KMS-11 (cell line): Measurements from ENCODE around the gene DLL1.

Source experiments
- H2AFZ ChIP-seq: fragments of 200-600 bp; sonication (generic); 2 replicates; pipeline ENCODE4 v1.6.1; 2016; ENCODE audit warnings: antibody characterized with exemption, mixed run types, low read depth
- H3K27ac ChIP-seq: fragments of 200-600 bp; sonication (generic); 2 replicates; pipeline ENCODE4 v1.6.1; 2016; ENCODE audit warnings: mild to moderate bottlenecking, mixed run types
- H3K27me3 ChIP-seq: fragments of 200-600 bp; sonication (generic); 2 replicates; pipeline ENCODE4 v1.6.1; 2017; ENCODE audit warnings: mild to moderate bottlenecking, low read depth, mixed run types, moderate library complexity; ENCODE audit not compliant: insufficient read depth
- H3K36me3 ChIP-seq: fragments of 200-600 bp; sonication (generic); 2 replicates; pipeline ENCODE4 v1.6.1; 2017; ENCODE audit warnings: mild to moderate bottlenecking, mixed run types; ENCODE audit not compliant: insufficient read depth
- H3K4me1 ChIP-seq: fragments of 200-600 bp; sonication (generic); 2 replicates; pipeline ENCODE4 v1.6.1; 2016; ENCODE audit warnings: mild to moderate bottlenecking, low read depth, mixed run types; ENCODE audit not compliant: poor library complexity, severe bottlenecking
- H3K4me2 ChIP-seq: fragments of 200-600 bp; sonication (generic); 2 replicates; pipeline ENCODE4 v1.7.0; 2016; ENCODE audit warnings: mild to moderate bottlenecking, mixed run types
- H3K4me3 ChIP-seq: fragments of 200-600 bp; sonication (generic); IDR thresholded peaks from 2 replicates; pipeline ENCODE4 v1.6.1; 2017; ENCODE audit warnings: low read depth, low read length, mixed read lengths; ENCODE audit not compliant: insufficient read depth
- H3K79me2 ChIP-seq: fragments of 200-600 bp; sonication (generic); 2 replicates; pipeline ENCODE4 v1.6.1; 2016; ENCODE audit warnings: low read depth, mixed run types; ENCODE audit not compliant: insufficient read depth
- H3K9ac ChIP-seq: fragments of 200-600 bp; sonication (generic); 2 replicates; pipeline ENCODE4 v1.6.1; 2016; ENCODE audit warnings: mild to moderate bottlenecking, mixed run types
- H4K20me1 ChIP-seq: fragments of 200-600 bp; sonication (generic); 2 replicates; pipeline ENCODE4 v1.6.1; 2016; ENCODE audit warnings: mild to moderate bottlenecking, mixed run types; ENCODE audit not compliant: insufficient read depth
- TF ChIP-seq, protein P1 (sequence below): fragments of 200-600 bp; sonication (generic); conservative IDR thresholded peaks from 2 replicates; pipeline ENCODE4 v1.6.1; 2017; ENCODE audit warnings: low read depth, mild to moderate bottlenecking, antibody characterized with exemption, low read length, moderate library complexity, mixed read lengths

The DLL1 gene

DNA sequence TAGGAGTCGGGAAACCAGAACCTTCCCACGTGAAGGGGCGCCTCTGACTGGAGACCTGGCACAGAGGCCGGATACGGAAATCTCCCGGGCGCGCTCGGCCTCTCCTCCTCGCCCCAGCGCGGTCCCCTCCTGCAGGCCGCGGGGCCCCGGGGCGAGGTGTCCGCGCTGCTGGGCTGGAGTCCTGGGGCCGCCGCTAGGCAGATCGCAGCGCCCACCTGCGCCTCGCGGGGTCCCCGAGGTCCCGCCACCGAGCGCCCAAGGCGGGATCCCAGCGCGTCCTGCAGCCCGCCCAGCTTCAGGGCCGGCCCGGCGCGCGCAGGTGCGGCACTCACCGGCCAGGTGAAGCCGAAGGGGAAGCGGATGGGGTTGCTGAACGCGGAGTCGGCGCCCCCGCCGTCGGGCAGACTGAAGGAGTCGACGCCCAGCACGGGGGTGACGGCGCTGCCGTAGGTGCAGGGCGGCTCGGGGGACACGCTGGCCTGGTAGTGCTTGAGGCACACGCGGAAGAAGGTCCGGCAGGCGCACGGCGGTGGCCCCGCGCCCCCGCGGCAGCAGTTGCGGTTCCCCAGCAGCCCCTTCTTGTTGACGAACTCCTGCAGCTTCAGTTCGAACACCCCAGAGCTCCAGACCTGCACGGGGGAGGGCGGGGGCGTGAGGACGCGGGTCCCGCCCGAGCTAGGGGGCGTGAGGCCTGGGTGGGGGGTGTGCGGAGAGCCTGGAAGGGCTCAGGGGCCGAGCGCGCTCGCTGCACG, 1.5 kb downstream of the DLL1 start:
- Histone ChIP-seq H3K4me3 (no peak overlapping the region), H3K27ac (no peak overlapping the region), H4K20me1 (no peaks in the 10 kb centered on the region), H3K79me2 (no peaks in the 10 kb centered on the region), H3K36me3 (no peaks in the 10 kb centered on the region), H3K9ac (no peak overlapping the region), H3K27me3 (peaks cover 47% of the 10 kb centered on the region), H3K4me2 (no peak overlapping the region), H2AFZ (no peak overlapping the region), H3K4me1 (peaks cover 4% of the 10 kb centered on the region)
- TF ChIP-seq, protein P1, sequence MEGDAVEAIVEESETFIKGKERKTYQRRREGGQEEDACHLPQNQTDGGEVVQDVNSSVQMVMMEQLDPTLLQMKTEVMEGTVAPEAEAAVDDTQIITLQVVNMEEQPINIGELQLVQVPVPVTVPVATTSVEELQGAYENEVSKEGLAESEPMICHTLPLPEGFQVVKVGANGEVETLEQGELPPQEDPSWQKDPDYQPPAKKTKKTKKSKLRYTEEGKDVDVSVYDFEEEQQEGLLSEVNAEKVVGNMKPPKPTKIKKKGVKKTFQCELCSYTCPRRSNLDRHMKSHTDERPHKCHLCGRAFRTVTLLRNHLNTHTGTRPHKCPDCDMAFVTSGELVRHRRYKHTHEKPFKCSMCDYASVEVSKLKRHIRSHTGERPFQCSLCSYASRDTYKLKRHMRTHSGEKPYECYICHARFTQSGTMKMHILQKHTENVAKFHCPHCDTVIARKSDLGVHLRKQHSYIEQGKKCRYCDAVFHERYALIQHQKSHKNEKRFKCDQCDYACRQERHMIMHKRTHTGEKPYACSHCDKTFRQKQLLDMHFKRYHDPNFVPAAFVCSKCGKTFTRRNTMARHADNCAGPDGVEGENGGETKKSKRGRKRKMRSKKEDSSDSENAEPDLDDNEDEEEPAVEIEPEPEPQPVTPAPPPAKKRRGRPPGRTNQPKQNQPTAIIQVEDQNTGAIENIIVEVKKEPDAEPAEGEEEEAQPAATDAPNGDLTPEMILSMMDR: no peak

DNA sequence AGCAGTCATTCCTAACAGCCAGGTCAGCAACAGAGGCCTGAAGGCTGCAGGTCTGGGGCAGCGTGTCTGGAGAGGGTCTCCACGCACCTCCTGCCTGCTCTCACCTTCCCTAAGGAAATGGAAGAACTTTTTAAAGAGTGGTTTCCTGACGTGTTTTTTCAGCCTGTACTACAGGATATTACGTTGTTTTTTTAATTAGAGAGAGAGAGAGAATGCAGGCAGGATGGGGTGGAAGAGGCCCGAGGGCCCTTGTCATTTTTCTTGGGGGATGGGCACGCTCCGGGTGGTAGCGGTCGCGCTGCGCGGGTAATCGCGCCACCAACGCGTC, 2.1 kb downstream of the DLL1 start:
- H4K20me1 ChIP-seq: no peaks in the 10 kb centered on the region
- TF ChIP-seq, protein P1: no peak
- no peak overlapping the region for H3K9ac ChIP-seq
- H3K4me3 ChIP-seq: no peak overlapping the region
- H2AFZ ChIP-seq: no peak overlapping the region
- no peak overlapping the region for H3K4me2 ChIP-seq
- H3K79me2 ChIP-seq: no peaks in the 10 kb centered on the region
- H3K4me1 ChIP-seq: peaks cover 4% of the 10 kb centered on the region
- no peaks in the 10 kb centered on the region for H3K36me3 ChIP-seq
- H3K27ac ChIP-seq: no peak overlapping the region
- peaks cover 41% of the 10 kb centered on the region for H3K27me3 ChIP-seq

GRCh38 chr6:170288091-170288631, 2.7 kb downstream of the DLL1 start:
- peaks cover 35% of the 10 kb centered on the region for H3K27me3 ChIP-seq
- no peak overlapping the region for H3K9ac ChIP-seq
- TF ChIP-seq, protein P1: no peak
- H3K79me2 ChIP-seq: no peaks in the 10 kb centered on the region
- H3K36me3 ChIP-seq: no peaks in the 10 kb centered on the region
- H2AFZ ChIP-seq: no peak overlapping the region
- H3K27ac ChIP-seq: no peak overlapping the region
- H4K20me1 ChIP-seq: no peaks in the 10 kb centered on the region
- no peak overlapping the region for H3K4me2 ChIP-seq
- H3K4me1 ChIP-seq: peaks cover 2% of the 10 kb centered on the region
- no peak overlapping the region for H3K4me3 ChIP-seq

- Histone ChIP-seq H3K4me1 (no peaks in the 10 kb centered on the region), H3K9ac (no peak overlapping the region), H3K27me3 (peaks cover 27% of the 10 kb centered on the region)
Measured at GRCh38 chr6:170287371-170287876, 3.5 kb downstream of the DLL1 start.

More at GRCh38 chr6:170287371-170287876, 3.5 kb downstream of the DLL1 start:
- Histone ChIP-seq H3K36me3 (no peaks in the 10 kb centered on the region), H3K4me3 (no peak overlapping the region), H3K79me2 (no peaks in the 10 kb centered on the region), H2AFZ (no peak overlapping the region), H4K20me1 (no peaks in the 10 kb centered on the region), H3K27ac (no peak overlapping the region), H3K4me2 (no peak overlapping the region)
- TF ChIP-seq, protein P1: no peak
